Activated T-helper 1 cell treated with Interleukin-2 at 50 U/mL for 16 hours (primary cell): Measurements from ENCODE around the gene B9D2.

Experiments
- DNase-seq: peaks from one replicate; pipeline ENCODE4 v3.0.0-alpha.2; 2020; ENCODE audit warnings: low read depth

The B9D2 gene

DNA sequence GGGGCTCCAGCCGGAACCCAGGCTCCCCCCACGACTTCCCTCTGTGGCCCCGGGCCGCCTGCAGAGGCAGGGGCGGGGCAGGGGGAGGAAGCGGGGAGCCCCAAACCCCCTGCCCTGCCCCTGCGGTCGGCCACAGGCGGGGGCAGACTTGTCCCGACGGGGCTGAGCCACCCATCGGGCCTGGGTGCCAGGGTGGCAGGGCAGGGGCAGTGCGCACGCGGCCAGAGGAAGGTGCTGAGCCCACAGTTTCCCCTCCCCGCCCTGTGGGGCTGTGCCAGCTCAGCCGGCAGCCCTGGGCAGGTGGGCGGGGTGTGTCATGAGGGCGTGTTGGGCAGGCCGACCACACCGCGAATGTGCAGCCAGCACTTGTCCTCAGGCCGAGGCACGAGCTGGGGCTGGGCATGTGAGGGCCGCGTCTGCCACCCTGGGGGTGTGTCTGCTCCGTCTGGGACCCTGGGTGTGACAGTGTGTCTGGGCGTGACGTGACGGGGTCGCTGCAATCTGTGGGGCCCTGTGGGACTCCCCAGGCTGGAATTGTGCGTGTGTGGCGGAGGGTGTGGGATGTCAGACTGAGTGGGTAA is 36.3 kb downstream of the B9D2 start:
- DNase-seq: peak; percentile 73

DNA sequence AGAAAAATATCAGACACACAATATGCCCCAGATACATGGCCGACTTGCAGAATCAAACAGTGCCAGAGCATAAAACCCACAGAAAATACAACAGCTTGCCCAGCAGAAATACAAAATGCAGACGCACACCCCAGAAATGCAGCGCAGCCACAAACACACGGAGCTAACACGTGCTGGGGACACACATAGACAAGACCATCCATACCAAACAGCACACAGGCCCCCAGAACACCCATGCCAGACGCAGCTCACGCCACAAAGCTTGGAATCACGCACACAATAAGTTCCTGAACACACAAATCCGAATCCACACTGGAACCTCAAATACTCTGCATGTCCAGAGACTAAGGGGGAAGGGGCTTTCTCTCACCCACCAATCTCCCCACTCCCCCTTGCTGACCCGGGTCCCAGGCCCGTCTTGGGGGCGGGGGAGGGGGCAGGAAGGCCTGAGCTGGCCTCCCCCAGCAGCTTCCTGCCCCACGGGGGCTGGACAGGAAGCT is 36.8 kb downstream of the B9D2 start:
- no peak for DNase-seq

DNA sequence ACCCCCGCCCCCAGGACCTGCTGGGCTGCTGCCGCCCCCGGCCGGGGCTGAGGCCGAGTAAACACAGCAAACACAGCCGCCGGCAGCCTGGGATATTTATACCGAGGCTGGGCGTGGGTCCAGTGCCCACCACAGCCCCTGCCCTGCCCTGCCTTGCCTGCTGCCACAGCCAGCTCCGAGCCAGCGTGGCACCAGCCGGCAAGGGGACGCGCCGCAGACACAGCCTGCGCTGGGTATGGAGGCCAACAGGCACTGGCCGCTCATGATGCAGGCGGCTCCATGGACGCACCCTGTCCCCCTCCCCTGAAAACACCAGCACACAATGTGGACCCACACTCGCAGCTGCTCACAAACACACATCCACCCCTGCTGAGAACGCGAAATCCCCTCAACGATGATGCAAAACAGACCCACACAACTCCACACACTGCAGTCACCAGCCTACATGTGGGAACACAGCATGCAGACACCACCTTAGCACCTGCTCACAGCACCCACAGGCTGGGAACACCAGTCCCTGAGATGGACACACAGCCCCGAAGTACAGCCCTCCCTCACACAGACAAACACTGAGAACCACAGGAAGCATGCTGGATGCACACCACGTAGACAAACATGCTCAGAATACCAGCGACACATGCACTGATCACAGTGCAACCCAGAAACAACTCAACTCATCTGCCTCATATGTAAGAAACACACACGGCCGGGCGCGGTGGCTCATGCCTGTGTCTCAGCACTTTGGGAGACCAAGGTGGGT is 37.8 kb downstream of the B9D2 start:
- DNase-seq: no peak

DNA sequence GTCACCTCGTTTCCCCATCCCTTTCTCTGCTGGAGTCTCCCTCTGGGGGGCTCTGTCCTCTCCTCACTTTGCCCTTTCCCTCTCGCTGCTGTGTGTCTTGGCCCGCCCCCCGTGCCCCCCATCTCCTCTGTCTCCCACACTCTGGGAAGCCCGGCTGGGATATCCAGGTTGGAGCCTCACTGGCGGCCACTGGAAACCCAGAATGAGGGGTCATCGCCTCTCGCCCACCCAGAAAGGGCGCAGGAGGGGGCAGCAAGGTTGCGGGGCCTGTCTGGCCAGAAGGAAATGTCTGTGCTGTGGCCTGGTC is 38.4 kb downstream of the B9D2 start:
- no peak for DNase-seq

DNA sequence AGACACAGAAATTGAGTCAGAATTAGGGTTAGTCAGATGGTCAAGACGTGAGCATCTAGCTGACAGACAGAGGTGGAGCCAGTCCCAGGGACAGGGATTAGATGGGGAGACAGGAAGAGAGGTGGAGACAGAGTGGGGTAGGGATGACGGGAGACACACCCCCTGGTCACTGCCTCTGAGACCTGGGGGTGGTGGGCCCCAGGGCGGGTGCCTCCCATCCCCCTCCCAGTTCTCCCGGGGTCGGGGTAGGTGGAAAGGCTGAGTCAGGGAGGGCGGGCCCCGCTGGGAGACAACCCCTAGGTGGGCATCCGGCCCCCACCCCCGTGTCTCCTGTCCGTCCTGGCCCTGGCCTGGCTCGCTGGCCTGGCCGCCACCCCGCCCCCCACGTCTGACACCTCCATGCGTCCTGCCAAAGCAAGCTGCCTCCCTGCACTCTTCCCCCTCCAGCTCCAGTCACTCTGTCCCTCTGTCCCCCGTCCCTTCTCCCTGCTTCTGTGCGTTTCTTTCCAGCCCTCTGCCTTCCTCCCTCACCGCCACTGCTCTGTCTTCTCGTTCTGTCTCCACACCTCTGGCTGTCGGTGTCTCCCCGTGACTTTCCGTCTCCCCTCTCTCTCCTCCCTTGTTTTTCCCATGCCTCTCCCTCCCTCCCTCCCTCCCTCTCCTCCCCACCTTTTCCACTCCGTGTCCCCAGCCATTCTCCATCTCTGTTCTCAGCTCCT is 38.9 kb downstream of the B9D2 start:
- DNase-seq: no peak

DNA sequence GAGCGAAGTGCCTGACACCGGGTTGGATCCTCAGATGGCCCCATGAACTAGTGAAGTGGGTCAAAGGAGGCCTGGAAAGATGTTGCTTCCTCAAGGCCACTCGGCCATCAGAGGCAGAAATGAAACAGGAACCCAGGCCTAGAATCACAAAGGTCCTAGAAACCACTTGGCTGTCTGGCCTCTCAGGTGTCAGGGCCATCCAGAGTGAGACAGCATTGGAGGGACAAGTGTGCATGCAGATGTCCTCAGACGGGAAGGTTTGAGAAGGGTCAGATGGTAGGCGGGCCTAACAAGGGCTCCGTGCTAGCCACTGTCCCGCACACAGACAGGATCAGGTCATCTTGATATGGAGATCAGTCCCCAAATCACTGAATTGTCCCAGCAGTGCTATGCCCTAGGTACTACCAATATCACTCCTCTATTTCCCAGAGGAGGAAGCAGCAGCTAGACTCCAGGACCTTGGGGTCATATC is 39.7 kb downstream of the B9D2 start:
- no peak for DNase-seq

DNA sequence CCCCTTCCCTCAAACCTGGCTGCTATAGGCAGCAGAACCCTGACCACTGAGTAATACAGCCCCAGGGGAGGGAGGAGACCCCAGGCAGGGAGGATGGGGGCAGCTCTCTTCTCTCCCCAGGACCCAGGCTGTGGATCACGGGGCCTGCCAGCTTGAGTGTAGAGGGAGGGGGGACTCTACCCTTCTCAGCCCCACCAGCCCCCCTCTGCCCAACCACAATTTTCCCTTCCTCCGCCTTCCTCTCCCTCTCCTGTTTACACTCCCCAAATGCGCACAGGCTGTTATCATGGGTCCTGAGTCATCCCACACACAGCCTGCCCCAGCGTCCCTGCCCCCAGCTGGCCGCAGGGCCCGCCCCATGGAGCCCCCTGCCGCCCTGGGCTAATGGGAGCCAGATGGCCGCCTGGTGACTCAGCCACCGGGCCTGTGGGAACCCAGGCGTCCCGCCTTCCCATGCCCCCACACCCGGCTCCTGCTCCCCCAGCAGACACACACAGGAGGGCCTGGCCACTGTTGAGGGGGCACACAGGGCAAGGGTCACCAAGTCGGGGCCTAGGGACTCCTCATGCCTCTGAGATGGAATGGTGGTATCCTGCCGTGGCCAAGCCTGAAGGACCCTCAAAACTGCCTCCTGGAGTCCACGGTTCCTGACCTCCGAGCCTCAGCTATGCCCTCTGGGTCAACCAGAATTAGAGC is 40.4 kb downstream of the B9D2 start:
- no peak for DNase-seq

DNA sequence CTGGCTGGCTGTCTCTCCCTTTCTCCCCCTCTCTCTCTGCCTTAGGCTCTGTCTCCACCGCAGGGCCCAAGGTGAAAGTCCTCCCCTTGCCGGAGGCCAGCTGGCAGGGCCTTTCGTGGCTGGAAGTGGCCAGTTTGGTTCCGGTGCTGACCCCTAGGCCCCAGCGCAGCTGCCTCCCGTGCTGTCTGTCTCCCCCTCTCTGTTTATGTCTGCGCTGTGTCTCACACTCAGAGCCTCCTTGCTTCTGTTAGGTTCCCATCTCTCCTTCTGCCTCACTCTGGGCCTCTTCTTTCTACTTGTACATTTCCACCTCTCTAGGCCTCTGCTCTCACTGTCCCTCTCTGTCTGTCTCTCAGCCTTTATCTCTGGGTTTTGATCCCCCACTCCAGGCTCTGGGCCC is 40.9 kb downstream of the B9D2 start:
- no peak for DNase-seq

DNA sequence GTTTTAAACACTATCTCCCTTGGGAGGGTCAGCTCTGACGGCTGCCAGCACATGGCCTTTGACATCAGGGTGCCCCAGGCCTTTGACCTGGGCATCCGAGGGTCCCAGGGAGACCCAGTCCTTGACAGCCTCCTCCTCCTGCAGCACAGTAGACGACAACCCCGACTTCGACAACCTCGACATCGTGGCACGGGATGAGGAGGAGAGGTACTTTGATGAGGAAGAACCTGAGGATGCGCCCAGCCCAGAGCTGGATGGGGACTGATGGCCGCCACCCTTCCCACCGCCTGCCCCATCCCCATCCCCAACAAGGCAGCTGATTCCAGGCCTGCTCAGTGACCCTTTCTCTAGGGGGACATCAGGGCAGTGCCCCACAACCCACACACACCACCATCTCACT is 41.5 kb downstream of the B9D2 start:
- DNase-seq: no peak

DNA sequence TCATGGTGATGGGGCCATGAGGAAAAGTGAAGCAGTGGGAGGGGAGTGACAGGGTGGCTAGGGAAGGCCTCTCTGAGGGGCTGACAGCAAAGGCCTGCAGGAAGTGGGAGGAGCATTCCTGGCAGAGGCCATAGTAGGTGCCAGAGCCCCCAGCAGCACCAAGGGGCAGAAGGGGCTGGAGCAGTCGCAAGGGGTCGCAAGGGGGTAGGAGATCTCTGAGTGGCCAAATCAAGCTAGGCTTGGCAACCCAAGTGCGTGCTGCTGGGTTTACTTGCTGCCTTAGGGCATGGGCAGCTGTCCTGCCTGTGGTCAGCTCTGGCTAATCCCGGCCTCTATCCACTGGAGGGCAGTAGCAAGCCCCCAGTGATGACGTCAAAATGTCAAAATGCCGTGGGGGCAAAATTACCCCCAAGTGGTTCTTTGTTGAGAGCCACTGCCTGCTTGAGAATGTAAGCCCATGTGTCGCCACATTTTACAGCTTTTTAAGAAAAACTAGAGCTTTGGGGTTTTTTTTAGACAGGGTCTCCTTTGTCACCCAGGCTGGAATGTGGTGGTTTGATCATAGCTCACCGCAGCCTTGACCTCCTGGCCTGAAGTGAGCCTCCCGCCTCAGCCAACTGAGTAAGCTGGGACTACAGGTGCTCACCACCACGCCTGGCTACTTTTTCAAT is 42.2 kb downstream of the B9D2 start:
- DNase-seq: no peak

DNA sequence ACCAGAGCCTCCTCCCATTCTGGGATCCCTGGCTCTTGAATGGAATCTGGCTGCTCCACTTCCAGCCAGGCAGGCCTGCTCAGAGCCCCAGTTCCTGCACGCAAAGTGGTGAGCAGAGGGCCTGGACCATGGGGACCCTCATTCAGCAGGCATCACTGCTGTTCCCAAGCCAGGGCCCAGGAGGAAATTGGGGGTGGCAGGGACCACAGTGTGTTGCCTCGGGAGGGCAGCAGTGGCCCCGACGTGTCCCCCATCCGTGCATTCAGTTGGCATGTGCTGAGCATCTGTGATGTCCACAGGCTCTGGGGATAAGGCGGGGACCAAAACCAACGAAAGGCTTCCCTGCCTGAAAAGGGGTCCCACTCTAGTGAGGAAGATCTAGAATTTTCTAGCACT is 42.7 kb downstream of the B9D2 start:
- no peak for DNase-seq

DNA sequence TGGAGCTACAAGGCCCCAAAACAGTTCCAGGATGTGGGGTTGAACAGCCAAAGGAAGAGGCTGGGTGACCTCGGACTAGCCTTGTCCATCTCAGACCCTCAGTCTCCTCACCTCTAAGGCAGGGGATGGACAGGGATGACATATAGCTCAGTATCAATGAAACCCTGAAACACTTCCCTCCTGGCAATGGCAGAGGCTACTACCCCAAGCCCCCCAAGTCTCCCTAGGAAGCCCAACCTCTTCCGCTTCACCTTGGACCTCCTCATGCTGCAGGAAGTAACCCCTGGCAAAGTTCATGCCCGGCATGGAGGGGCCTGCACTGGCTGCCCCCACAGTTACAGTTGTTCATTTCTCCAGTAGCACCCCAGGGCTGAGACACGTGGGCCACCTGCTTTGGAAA is 43.4 kb downstream of the B9D2 start:
- no peak for DNase-seq

DNA sequence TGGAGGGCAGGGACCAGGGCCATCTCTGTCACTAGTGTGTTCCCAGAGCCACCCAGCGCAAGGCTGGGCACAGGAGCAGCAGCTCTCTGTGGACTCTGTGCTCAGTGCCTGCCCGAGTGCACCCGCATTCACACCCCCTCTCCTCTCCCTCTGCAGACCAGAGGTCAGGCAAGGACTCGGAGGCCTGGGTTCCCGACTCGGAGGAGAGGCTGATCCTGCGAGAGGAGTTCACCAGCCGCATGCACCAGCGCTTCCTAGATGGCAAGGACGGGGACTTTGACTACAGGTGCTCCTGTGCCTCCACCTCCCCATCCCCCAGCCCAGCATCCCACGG is 43.8 kb downstream of the B9D2 start:
- DNase-seq: no peak

DNA sequence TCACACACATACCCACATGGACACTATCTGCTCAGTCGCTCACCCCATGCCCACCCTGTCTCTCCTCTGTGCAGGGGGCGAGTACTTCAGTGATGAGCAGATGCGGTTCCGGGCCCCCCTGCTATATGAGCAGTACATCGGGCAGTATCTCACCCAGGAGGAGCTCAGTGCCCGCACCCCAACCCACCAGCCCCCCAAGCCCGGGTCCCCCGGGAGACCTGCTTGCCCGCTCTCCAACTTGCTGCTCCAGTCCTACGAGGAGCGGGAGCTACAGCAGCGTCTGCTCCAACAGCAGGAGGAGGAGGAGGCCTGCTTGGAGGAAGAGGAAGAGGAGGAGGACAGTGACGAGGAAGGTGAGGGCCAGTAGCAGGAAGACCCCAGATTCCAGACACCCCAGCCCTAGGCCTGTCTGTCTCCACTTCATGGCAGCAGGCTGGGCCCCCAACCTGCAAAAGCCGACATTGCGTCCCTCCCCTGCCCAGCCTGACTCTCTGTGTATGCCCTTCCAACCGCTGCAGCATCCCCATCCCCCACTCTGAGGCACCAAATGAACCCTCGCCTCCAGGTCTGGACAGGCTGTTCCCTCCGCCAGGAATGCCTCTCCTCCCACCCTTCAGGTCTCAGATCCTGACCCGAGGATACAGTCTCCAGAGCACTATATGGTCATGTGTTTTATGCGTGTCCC is 44.3 kb downstream of the B9D2 start:
- no peak for DNase-seq

DNA sequence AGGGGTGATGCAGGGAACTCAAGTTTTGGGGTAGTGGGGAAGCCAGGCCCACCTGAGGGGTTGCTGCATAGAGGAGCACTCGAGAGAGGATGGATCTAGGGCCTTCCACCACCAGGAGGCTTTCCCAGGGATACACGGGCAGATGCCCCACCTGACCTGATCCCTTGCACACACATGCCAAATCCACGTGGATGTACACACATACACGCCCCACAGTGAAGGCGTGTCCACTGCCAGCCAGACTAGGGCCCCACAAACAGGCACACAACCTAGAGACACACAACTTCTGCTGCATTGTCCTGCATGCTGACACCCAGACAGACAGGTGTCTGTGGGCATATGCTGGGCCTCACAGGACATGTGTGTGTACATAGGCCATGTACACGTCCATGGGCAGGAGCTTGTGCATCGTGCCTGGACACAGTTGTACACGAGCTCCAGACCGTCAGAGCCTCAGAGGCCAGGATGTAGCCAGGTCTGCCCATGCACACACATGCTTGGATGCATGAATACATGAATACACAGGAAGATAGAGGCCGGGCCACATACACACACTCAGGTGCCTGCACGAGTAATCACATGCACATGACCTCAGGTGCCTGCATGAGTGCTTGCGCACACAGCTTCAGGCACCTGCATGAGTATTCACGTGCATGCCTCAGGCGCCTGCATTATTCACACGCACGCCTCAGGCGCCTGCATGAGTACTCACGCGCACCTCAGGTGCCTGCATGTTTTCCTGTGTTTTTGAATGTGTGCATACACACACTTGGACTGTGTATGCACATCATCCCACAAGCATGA is 45.1 kb downstream of the B9D2 start:
- DNase-seq: no peak

DNA sequence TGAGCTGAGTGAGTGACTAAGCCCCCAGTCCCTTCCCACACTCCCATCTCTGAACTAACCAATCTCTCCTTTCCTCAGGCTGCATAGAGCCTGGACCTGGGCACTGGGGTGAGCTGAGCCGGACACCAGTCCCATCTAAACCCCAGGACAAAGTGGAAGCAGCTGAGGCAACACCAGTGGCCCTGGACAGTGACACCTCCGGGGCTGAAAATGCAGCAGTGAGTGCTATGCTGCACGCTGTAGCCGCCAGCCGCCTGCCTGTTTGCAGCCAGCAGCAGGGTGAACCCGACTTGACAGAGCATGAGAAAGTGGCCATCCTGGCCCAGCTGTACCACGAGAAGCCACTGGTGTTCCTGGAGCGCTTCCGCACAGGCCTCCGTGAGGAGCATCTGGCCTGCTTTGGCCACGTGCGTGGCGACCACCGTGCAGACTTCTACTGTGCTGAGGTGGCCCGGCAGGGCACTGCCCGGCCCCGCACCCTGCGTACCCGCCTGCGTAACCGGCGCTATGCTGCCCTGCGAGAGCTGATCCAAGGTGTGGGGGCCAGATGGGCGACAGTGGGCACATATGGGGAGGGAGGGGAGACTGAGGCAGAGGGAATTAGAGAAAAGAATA is 47.5 kb downstream of the B9D2 start:
- DNase-seq: no peak

DNA sequence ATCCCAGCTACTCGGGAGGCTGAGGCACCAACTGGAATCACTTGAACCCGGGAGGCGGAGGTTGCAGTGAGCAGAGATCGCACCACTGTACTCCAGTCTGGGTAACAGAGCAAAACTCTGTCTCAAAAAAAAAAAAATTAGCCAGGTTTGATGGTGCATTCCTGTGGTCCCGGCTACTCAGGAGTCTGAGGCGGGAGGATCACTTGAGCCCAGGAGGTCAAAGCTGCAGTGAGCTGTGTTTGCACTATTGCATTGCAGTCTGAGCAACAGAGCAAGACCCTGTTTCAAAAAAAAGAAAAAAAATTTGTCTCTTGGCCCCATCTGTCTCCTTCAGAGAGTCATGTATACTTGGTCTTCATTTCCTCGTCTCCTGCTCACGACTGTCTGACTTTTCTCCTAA is 52.3 kb downstream of the B9D2 start:
- no peak for DNase-seq

DNA sequence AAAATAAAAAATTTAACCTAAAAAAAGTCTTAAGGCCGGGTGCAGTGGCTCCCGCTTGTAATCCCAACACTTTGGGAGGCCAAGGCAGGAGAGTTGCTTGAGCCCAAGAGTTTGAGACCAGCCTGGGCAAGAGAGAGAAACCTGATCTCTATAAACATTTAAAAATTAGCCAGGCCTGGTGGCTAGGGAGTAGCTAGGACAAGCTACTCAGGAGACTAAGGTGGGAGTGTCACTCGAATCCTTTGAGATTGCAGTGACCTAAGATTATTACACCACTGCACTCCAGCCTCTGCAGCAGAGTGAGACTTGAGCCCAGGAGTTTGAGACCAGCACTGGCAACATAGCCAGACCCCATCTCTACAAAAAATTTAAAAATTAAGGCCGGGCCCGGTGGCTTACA is 52.9 kb downstream of the B9D2 start:
- DNase-seq: no peak

DNA sequence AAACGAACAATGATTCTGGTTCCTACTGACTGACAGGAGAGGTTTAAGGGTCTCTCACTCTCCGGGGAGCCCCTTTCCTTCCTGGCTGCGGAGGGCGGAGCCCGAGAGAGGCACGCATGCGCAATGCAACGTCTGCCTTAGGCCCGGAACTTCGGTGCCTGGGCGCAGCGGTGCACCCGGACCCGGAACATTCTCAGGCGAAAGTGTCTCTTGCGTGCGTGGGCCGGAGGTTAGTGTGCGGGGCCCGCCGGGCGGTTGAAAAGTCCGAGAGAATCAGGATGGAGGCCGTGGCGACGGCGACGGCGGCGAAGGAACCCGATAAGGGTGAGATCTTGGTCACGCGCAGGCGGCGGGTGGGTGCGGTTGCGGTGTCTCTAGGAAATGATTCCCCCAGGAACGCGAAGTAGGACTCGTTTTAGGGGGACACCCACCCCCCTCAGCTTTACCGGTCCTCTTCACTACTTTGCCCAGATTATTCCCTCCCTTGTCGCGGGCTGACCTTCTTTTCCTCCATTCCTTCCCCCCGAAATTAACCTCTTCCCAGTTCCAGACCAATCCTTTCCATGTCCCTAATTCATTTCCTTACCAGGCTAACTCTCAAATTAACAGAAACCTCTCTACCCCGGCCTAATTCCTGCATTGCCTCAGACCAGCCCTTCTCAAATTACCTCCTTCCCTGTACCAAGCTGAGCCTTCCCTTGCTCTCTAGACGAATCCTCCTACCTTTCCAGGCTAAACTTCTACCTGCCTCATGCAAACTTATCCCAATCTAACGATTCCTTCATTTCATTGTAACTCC is 53.7 kb downstream of the B9D2 start, which contains the start of gene CCDC97:
Gene CCDC97 (plus strand): TSS at position 140 of the 799 bp plus-strand sequence. CDS start 139 bp downstream, at position 279.
- peak; percentile 78 for DNase-seq
